Activated CD4-positive, alpha-beta T cell treated with anti-CD3 and anti-CD28 coated beads, Interleukin-2, amount 50 U/mL, for 1 hour (primary cell): ENCODE measurements around the gene GJA9.
"Not testable (repeated sequence)": the region's sequence is repeated elsewhere in the genome, so short reads cannot be mapped to it uniquely, and the experiment has no call there.

ENCODE experiments used
- DNase-seq: peaks from one replicate; pipeline ENCODE4 v3.0.0-alpha.2; 2020

The GJA9 gene

GRCh38 chr1:38881487-38881886, at the start of gene GJA9:
Gene GJA9 (minus strand): TSS chr1:38881587. CDS start chr1:38876098, 5,489 bp downstream.
- DNase-seq: no peak

GRCh38 chr1:38929476-38929875, 48.1 kb upstream of the GJA9 start:
- peak; percentile 1 for DNase-seq

- no peak for DNase-seq
Measured at GRCh38 chr1:38929054-38929453, 47.7 kb upstream of the GJA9 start.

- no peak for DNase-seq
Measured at GRCh38 chr1:38926091-38926490, 44.7 kb upstream of the GJA9 start.

- DNase-seq: no peak
Measured at GRCh38 chr1:38925391-38925790, 44.0 kb upstream of the GJA9 start.

- DNase-seq: no peak
Measured at GRCh38 chr1:38923607-38924006, 42.2 kb upstream of the GJA9 start.

GRCh38 chr1:38919130-38919529, 37.7 kb upstream of the GJA9 start:
- DNase-seq: no peak

GRCh38 chr1:38918568-38918967, 37.2 kb upstream of the GJA9 start:
- DNase-seq: no peak

- no peak for DNase-seq
Measured at GRCh38 chr1:38917772-38918171, 36.4 kb upstream of the GJA9 start.

- DNase-seq: no peak
Measured at GRCh38 chr1:38917337-38917736, 36.0 kb upstream of the GJA9 start.

GRCh38 chr1:38915352-38915948, 34.1 kb upstream of the GJA9 start:
- DNase-seq: no peak

- not testable (repeated sequence) for DNase-seq
Measured at GRCh38 chr1:38914908-38915307, 33.5 kb upstream of the GJA9 start.

- DNase-seq: no peak
Measured at GRCh38 chr1:38908821-38909220, 27.4 kb upstream of the GJA9 start.

- no peak for DNase-seq
Measured at GRCh38 chr1:38905985-38906384, 24.6 kb upstream of the GJA9 start.

GRCh38 chr1:38899560-38899959, 18.2 kb upstream of the GJA9 start:
- DNase-seq: no peak

GRCh38 chr1:38898653-38899230, 17.4 kb upstream of the GJA9 start:
- DNase-seq: no peak

GRCh38 chr1:38896169-38896568, 14.8 kb upstream of the GJA9 start:
- no peak for DNase-seq

GRCh38 chr1:38892976-38893375, 11.6 kb upstream of the GJA9 start:
- DNase-seq: no peak

GRCh38 chr1:38891753-38892152, 10.4 kb upstream of the GJA9 start:
- no peak for DNase-seq

- DNase-seq: no peak
Measured at GRCh38 chr1:38889589-38889988, 8.2 kb upstream of the GJA9 start.

- DNase-seq: no peak
Measured at GRCh38 chr1:38888423-38889333, 7.3 kb upstream of the GJA9 start.

- DNase-seq: no peak
Measured at GRCh38 chr1:38885092-38885491, 3.7 kb upstream of the GJA9 start.

- no peak for DNase-seq
Measured at GRCh38 chr1:38875811-38876210, 5.6 kb downstream of the GJA9 start.
